ENCODE results near the gene GPR18.

GRCh38 chr13:99206226-99206625, 52.0 kb downstream of the GPR18 start:
- TF ChIP-seq CTCF (conservative IDR thresholded peaks at IDR 0.05) (no peak), ZFX (IDR thresholded peaks at IDR 0.05) (no peak)
